Measurements from ENCODE around the gene ZNF90. TPM values are rescaled to one million over a fixed set of nuclear protein-coding genes. Genes with fewer than 3 reads are reported as not detected.
"Not testable (repeated sequence)": the region's sequence is repeated elsewhere in the genome, so short reads cannot be mapped to it uniquely, and the experiment has no call there.

ZNF90 gene
- total RNA-seq, 1 donor, result 1.1 TPM

GRCh38 chr19:20107301-20107700 lies 29.5 kb downstream of the ZNF90 start:
- Histone ChIP-seq H3K27me3 (ENCODE audit: insufficient read depth, low read length) (no peaks in the 10 kb centered on the region), H3K79me2 (ENCODE audit: insufficient read depth, low read length) (no peaks in the 10 kb centered on the region), H3K27ac (ENCODE audit: low read depth, low read length) (no peak overlapping the region), H4K20me1 (ENCODE audit: insufficient read depth, low read length) (no peaks in the 10 kb centered on the region), H2AFZ (ENCODE audit: low read length) (no peak overlapping the region), H3K4me1 (ENCODE audit: insufficient read depth, low read length) (no peaks in the 10 kb centered on the region), H3K4me3 (ENCODE audit: insufficient read depth, low read length) (no peak overlapping the region), H3K4me2 (ENCODE audit: insufficient read depth, low read length) (no peak overlapping the region), H3K9me3 (ENCODE audit: low read depth, low read length) (peaks cover 2% of the 10 kb centered on the region), H3K36me3 (ENCODE audit: insufficient read depth, low read length) (no peaks in the 10 kb centered on the region)
- no peak for TF ChIP-seq CTCF (IDR thresholded peaks at IDR 0.05; ENCODE audit: extremely low read depth, low read depth, low read length)
- DNase-seq (ENCODE audit: insufficient read length, low spot score, missing footprints), result no peak

GRCh38 chr19:20118064-20118839 lies 40.5 kb downstream of the ZNF90 start:
- H3K79me2 ChIP-seq (ENCODE audit: insufficient read depth, low read length); H3K4me2 ChIP-seq (ENCODE audit: insufficient read depth, low read length); H3K27me3 ChIP-seq (ENCODE audit: insufficient read depth, low read length); H3K27ac ChIP-seq (ENCODE audit: low read depth, low read length); H4K20me1 ChIP-seq (ENCODE audit: insufficient read depth, low read length); H3K36me3 ChIP-seq (ENCODE audit: insufficient read depth, low read length); H3K4me1 ChIP-seq (ENCODE audit: insufficient read depth, low read length); H2AFZ ChIP-seq (ENCODE audit: low read length); DNase-seq (ENCODE audit: insufficient read length, low spot score, missing footprints); H3K4me3 ChIP-seq (ENCODE audit: insufficient read depth, low read length): not testable (repeated sequence)
- peaks cover 29% of the 10 kb centered on the region for H3K9me3 ChIP-seq (ENCODE audit: low read depth, low read length)

GRCh38 chr19:20124879-20125278 lies 47.1 kb downstream of the ZNF90 start:
- no peak overlapping the region for H3K4me2 ChIP-seq (ENCODE audit: insufficient read depth, low read length)
- TF ChIP-seq CTCF (IDR thresholded peaks at IDR 0.05; ENCODE audit: extremely low read depth, low read depth, low read length), result no peak

GRCh38 chr19:20132933-20133332 lies 55.1 kb downstream of the ZNF90 start:
- not testable (repeated sequence) for H3K4me2 ChIP-seq (ENCODE audit: insufficient read depth, low read length); H3K27me3 ChIP-seq (ENCODE audit: insufficient read depth, low read length); H3K79me2 ChIP-seq (ENCODE audit: insufficient read depth, low read length); H3K27ac ChIP-seq (ENCODE audit: low read depth, low read length); DNase-seq (ENCODE audit: insufficient read length, low spot score, missing footprints); H3K36me3 ChIP-seq (ENCODE audit: insufficient read depth, low read length); H3K4me1 ChIP-seq (ENCODE audit: insufficient read depth, low read length); H3K4me3 ChIP-seq (ENCODE audit: insufficient read depth, low read length); H3K9me3 ChIP-seq (ENCODE audit: low read depth, low read length); H4K20me1 ChIP-seq (ENCODE audit: insufficient read depth, low read length); H2AFZ ChIP-seq (ENCODE audit: low read length)

More at GRCh38 chr19:20124879-20125278, 47.1 kb downstream of the ZNF90 start:
- H3K4me1 ChIP-seq (ENCODE audit: insufficient read depth, low read length), result no peaks in the 10 kb centered on the region
- no peak overlapping the region for H3K4me3 ChIP-seq (ENCODE audit: insufficient read depth, low read length)
- H3K36me3 ChIP-seq (ENCODE audit: insufficient read depth, low read length), result no peaks in the 10 kb centered on the region
- H3K9me3 ChIP-seq (ENCODE audit: low read depth, low read length), result peaks cover 11% of the 10 kb centered on the region
- no peak for DNase-seq (ENCODE audit: insufficient read length, low spot score, missing footprints)
- no peak overlapping the region for H3K27ac ChIP-seq (ENCODE audit: low read depth, low read length)
- no peaks in the 10 kb centered on the region for H4K20me1 ChIP-seq (ENCODE audit: insufficient read depth, low read length)
- no peaks in the 10 kb centered on the region for H3K79me2 ChIP-seq (ENCODE audit: insufficient read depth, low read length)
- no peak overlapping the region for H2AFZ ChIP-seq (ENCODE audit: low read length)
- H3K27me3 ChIP-seq (ENCODE audit: insufficient read depth, low read length), result no peaks in the 10 kb centered on the region

GRCh38 chr19:20137714-20138113 lies 59.9 kb downstream of the ZNF90 start:
- not testable (repeated sequence) for H3K4me2 ChIP-seq (ENCODE audit: insufficient read depth, low read length); H3K79me2 ChIP-seq (ENCODE audit: insufficient read depth, low read length); DNase-seq (ENCODE audit: insufficient read length, low spot score, missing footprints); H3K4me1 ChIP-seq (ENCODE audit: insufficient read depth, low read length); H4K20me1 ChIP-seq (ENCODE audit: insufficient read depth, low read length); H3K4me3 ChIP-seq (ENCODE audit: insufficient read depth, low read length); H3K36me3 ChIP-seq (ENCODE audit: insufficient read depth, low read length); H3K9me3 ChIP-seq (ENCODE audit: low read depth, low read length); H2AFZ ChIP-seq (ENCODE audit: low read length); H3K27ac ChIP-seq (ENCODE audit: low read depth, low read length); H3K27me3 ChIP-seq (ENCODE audit: insufficient read depth, low read length)

Measured in osteoblast (primary cell).